ENCODE data around the gene MCTP2. TPM values are rescaled to one million over a fixed set of nuclear protein-coding genes. Genes with fewer than 3 reads are reported as not detected.

MCTP2 gene
- total and polyA plus RNA-seq, 2 of the 13 experiments (the other 11 are each of a cell fraction or from before 2014, with no cell fraction given): 5.1 to 8.6 TPM

GRCh38 chr15:94522125-94522524, 290.8 kb downstream of the MCTP2 start:
- ChIA-PET POLR2A (no interaction called here), CTCF (ENCODE audit: low intra/inter-chr PET ratio, low total read pairs) (no interaction called here)
- H2AFZ ChIP-seq (ENCODE audit: low read length): no peak overlapping the region
- in situ Hi-C loops (cut with HindIII; ENCODE audit: extremely low pct_ligation_motif_present, low pct_unique_long_range_greater_than_20kb): no loop called here
- no TSS peak for BruUV-seq (replicated peaks)
- no peaks in the 10 kb centered on the region for H3K27me3 ChIP-seq (ENCODE audit: control insufficient read depth in 1 of 2, insufficient read depth in 2 of 2, low read length in 2 of 2)
- FAIRE-seq: no peak
- H3K4me1 ChIP-seq (ENCODE audit: insufficient read depth, low read length): no peaks in the 10 kb centered on the region
- ATAC-seq: no peak
- peaks cover 52% of the 10 kb centered on the region for H3K9me3 ChIP-seq (ENCODE audit: low read length)
- no peak overlapping the region for H3K4me2 ChIP-seq (ENCODE audit: low read depth, low read length)
- intact Hi-C loops (cut with micrococcal nuclease; ENCODE audit: unreplicated experiment): no loop called here
- no peak overlapping the region for H3K9ac ChIP-seq (ENCODE audit: insufficient read depth, low read depth, low read length)
- no peaks in the 10 kb centered on the region for H3K79me2 ChIP-seq (ENCODE audit: insufficient read depth, low read length)
- no peak for DNase-seq (ENCODE audit: low spot score)
- TF ChIP-seq NR1H2 (CRISPR knock-in tag; IDR thresholded peaks at IDR 0.05; ENCODE audit: borderline replicate concordance, low read depth) (no peak), NKX3-1 (CRISPR knock-in tag; IDR thresholded peaks at IDR 0.05) (no peak), MED8 (CRISPR knock-in tag; IDR thresholded peaks at IDR 0.05; ENCODE audit: insufficient replicate concordance) (no peak), NCOA5 (CRISPR knock-in tag; IDR thresholded peaks at IDR 0.05) (no peak), GPBP1L1 (CRISPR knock-in tag; IDR thresholded peaks at IDR 0.05) (no peak), THAP11 (CRISPR knock-in tag; IDR thresholded peaks at IDR 0.05) (no peak), SOX5 (CRISPR knock-in tag; IDR thresholded peaks at IDR 0.05; ENCODE audit: borderline replicate concordance) (no peak), ZNF83 (CRISPR knock-in tag; IDR thresholded peaks at IDR 0.05; ENCODE audit: borderline replicate concordance) (no peak), JDP2 (CRISPR knock-in tag; IDR thresholded peaks at IDR 0.05; ENCODE audit: borderline replicate concordance) (no peak), ZFX (CRISPR knock-in tag; IDR thresholded peaks at IDR 0.05; ENCODE audit: low read depth) (no peak), ZNF615 (CRISPR knock-in tag; IDR thresholded peaks at IDR 0.05; ENCODE audit: borderline replicate concordance) (no peak), ZNF746 (CRISPR knock-in tag; IDR thresholded peaks at IDR 0.05) (no peak), ZNF414 (CRISPR knock-in tag; IDR thresholded peaks at IDR 0.05) (no peak), ZNF710 (CRISPR knock-in tag; IDR thresholded peaks at IDR 0.05; ENCODE audit: borderline replicate concordance) (no peak), RAD21 (CRISPR knock-in tag; IDR thresholded peaks at IDR 0.05) (no peak), ZNF292 (CRISPR knock-in tag; IDR thresholded peaks at IDR 0.05; ENCODE audit: borderline replicate concordance, low read depth) (no peak), REST (IDR thresholded peaks at IDR 0.05; ENCODE audit: borderline replicate concordance in 1 of 2, low read depth in 1 of 2, low read length in 2 of 2) (no peak), RFXANK (CRISPR knock-in tag; IDR thresholded peaks at IDR 0.05) (no peak)
- no peak overlapping the region for H3K27ac ChIP-seq (ENCODE audit: extremely low read length, insufficient read depth, low read length)
- no peaks in the 10 kb centered on the region for H3K36me3 ChIP-seq (replicated peaks in 1 of 2; ENCODE audit: control insufficient read depth in 1 of 2, insufficient read depth in 2 of 2, low read length in 2 of 2)
- WGBS (ENCODE audit: low lambda C conversion rate): 19% methylated on average over 3 of the region's 3 CpGs
- H3K4me3 ChIP-seq (replicated peaks in 1 of 3; ENCODE audit: insufficient read depth in 1 of 3, low read depth in 2 of 3, low read length in 3 of 3): no peak overlapping the region
- H4K20me1 ChIP-seq (ENCODE audit: insufficient read depth, low read length): no peaks in the 10 kb centered on the region

Measured in HepG2 (cell line).